GM10266 (cell line): Measurements from ENCODE around the gene PWWP2B.

Experiments
- DNase-seq: peaks from one replicate; pipeline ENCODE4 v3.0.0; 2012; ENCODE audit errors: extremely low spot score
- TF ChIP-seq, protein P1 (sequence below): IDR thresholded peaks from 2 replicates; pipeline ENCODE4 v1.5.1; 2012; ENCODE audit warnings: mild to moderate bottlenecking, low read depth; ENCODE audit not compliant: control insufficient read depth, insufficient read depth; ENCODE audit errors: missing control alignments

The PWWP2B gene

GRCh38 chr10:132452651-132453469 lies 55.9 kb downstream of the PWWP2B start:
- TF ChIP-seq, protein P1, sequence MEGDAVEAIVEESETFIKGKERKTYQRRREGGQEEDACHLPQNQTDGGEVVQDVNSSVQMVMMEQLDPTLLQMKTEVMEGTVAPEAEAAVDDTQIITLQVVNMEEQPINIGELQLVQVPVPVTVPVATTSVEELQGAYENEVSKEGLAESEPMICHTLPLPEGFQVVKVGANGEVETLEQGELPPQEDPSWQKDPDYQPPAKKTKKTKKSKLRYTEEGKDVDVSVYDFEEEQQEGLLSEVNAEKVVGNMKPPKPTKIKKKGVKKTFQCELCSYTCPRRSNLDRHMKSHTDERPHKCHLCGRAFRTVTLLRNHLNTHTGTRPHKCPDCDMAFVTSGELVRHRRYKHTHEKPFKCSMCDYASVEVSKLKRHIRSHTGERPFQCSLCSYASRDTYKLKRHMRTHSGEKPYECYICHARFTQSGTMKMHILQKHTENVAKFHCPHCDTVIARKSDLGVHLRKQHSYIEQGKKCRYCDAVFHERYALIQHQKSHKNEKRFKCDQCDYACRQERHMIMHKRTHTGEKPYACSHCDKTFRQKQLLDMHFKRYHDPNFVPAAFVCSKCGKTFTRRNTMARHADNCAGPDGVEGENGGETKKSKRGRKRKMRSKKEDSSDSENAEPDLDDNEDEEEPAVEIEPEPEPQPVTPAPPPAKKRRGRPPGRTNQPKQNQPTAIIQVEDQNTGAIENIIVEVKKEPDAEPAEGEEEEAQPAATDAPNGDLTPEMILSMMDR: peak; percentile 88
- DNase-seq: peak; percentile 99

- TF ChIP-seq, protein P1: peak; percentile 10
- DNase-seq: no peak
Measured at GRCh38 chr10:132453470-132453861, 56.5 kb downstream of the PWWP2B start.

DNA sequence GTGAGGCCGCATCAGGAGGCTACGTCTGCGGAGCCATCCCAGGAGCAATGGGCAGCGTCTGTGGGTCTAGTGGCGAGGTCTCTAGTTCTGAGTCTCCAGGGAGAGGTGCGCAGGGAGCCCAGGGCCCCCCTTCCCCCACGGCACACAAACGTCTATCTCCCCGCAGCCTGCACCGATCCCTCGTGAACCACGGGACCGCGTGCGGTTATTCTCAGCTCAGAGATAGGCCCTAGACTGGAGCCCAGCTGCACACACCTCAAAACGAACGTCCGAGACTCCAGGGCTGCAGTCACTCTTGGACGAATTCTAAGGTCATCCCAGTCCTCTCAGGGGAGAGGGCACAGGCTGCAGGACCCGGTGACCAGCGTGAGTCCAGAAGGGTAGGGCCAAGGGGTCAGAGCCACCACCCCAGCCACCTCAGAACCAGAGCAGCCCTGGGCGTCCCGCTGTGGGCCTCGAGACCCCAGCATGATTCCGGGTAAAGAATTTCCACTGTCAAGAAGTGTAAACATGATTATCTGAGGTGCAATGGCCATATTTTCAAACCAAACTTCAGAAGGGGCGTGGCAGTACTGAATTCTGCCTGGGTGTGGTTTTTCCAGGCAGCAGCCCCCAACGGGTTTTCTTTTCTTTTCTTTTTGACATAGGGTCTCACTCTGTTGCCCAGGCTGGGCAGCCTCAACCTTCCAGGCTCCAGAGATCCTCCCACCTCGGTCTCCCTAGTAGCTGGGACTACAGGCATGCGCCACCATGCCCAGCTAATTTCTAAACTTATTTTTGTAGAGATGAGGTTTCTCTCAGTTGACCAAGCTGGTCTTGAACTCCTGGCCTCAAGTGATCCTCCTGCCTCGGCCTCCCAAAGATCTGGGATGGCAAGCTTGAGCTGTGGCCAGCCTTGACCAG lies 57.5 kb downstream of the PWWP2B start:
- DNase-seq: no peak
- TF ChIP-seq, protein P1: no peak

DNA sequence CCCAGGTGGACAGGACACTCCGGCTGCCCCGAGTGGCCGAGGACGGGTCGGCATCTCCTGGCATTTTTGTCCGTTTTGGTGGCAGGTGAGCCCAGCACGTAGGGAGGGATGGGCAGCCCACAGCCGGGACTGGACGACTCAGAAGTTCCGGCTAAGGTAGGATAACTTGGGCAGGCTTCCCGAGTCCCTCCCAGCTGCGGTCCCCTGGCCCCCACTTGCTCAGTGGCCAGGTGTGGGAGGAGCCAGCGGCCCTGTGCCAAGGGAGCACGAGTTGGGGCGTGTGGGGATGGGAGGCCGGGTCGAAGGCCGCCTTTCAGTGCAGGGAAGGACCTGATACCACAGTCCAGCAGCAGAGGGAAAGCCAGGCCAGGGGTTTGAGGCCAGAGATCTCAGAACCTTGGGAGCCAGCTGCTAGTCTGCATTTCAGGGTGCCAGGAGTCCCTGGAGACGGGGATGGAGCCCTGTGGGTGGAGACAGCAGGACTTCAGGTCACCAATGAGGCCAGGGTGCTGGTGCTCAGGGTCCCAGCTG lies 58.5 kb downstream of the PWWP2B start:
- TF ChIP-seq, protein P1: no peak
- no peak for DNase-seq

GRCh38 chr10:132455986-132456847 lies 59.2 kb downstream of the PWWP2B start:
- TF ChIP-seq, protein P1: no peak
- DNase-seq: no peak

- DNase-seq: no peak
- TF ChIP-seq, protein P1: no peak
Measured at GRCh38 chr10:132456881-132457280, 59.9 kb downstream of the PWWP2B start.
